ENCODE measurements around the gene ZNF524. TPM values are rescaled to one million over a fixed set of nuclear protein-coding genes. Genes with fewer than 3 reads are reported as not detected.

Gene ZNF524
- total RNA-seq, 2 donors from 2014 or later, result 21.4 to 29.7 TPM

DNA sequence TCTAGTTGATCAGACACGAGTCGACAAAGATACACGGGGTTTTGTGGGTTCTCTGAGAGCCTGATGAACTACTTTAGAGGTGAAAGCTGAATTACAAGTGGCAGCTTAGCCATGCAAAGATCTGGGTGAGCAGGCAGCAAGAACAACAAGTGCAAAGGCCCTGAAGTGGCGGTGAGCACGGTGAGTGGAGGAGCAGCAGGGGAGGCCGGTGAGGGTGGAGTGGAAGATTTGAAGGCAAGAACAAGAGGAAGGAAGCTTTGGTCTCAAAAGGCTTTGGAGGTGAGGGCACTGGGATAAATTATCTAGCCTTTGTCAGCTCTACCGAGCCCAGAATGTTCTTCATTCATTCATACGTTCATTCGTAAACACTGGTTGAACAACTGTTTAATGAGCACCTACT is 6.7 kb downstream of the ZNF524 start:
- Mint-ChIP-seq H3K36me3 (peaks cover 15 to 27% of the 10 kb centered on the region in 2 donors), H3K27ac (peak overlapping the region; percentile 90 to 96), H3K9me3 (no peaks in the 10 kb centered on the region)
- DNase-seq (ENCODE audit: low spot score in 2 of 2) (no peak), ATAC-seq (no peak)

DNA sequence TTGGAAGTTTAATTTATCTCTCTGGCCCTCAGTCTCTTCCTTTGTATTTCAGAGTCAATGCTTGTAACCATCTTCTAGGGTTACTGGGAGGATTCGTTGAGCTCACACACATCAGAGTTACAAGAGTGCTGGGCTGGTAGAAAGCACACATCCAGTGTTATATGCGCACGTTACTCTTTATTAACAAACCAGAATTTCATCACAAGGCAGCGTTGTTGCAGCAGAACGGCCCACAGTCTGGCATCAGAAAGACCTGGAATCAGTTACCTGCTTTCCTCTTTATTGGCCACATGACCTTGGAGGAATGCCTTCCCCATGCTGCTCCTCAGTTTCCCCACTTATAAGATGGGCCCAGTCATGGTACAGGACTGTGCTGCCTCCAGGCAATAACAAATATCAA is 9.2 kb downstream of the ZNF524 start:
- ATAC-seq, result no peak
- Mint-ChIP-seq H3K36me3 (peaks cover 15 to 19% of the 10 kb centered on the region in 2 donors), H3K27ac (no peak overlapping the region), H3K9me3 (no peaks in the 10 kb centered on the region)
- no peak for DNase-seq (ENCODE audit: low spot score in 2 of 2)

DNA sequence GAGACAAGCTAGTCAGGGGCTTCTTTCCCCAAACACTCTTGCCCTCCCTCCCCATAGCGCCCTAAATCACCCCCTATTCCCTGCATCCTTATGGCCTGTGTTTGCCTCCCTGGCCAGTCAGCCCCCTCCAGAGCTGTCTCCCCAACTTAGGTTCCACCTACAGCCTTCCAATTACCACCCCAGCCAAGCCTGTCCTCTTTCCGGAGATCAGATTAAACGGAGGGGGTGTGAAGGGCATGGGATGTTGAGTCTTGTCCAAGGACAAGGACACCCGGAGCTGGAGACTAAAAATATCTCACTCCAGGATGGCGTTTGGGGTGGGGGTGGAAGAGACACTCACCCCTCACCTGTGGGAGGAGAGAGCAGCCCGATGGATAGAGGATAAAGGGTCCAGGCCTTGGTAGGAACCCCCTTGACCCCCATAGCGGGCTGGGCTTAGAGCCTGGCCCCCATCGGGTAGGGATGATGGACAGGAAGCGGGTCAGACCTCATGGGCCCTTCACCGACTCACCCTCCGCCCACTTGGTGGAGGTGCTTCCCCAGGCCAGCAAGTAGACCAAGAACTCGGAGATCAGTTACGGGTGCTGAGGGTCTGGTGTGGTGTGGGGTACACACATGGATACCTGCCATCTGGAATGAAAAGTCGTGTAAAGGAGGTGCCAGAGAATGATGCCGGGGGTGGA is 11.4 kb downstream of the ZNF524 start:
- DNase-seq (ENCODE audit: low spot score in 2 of 2) (no peak), ATAC-seq (no peak)
- Mint-ChIP-seq H3K36me3 (peaks cover 8 to 12% of the 10 kb centered on the region in 2 donors), H3K9me3 (no peaks in the 10 kb centered on the region), H3K27ac (peak overlapping the region in 1 of 2 donors; percentile 31)

DNA sequence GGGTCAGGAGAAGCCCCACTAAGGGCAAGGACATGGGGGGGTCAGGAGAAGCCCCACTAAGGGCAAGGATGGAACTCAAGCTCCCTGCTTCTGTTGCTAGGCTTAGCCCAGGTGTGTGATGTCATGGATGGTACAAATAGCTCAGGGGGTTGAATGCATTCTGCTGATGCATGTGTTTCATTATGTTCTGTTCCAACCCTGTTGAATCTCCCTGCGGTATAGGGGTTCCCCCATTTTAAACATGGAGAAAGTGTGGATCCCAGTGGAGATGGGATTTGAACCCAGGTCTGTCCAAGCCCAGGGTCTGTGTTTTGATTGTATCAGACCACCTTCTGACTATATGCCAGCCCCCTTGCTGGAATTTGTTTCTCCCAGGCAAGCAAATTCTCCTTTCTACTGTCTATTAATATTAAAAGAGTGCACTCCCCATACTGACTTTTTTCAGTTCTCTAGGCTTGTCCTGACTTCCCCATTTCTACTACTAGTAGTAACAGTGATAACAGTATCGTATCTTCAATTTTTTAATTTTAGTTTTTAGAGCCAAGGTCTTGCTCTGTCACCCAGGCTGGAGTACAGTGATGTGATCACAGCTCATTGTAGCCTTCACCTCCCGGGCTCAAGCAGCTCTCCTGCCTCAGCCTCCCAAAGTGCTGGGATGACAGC is 12.0 kb downstream of the ZNF524 start:
- DNase-seq (ENCODE audit: low spot score in 2 of 2) (no peak), ATAC-seq (no peak)
- Mint-ChIP-seq H3K27ac (peak overlapping the region in 1 of 2 donors; percentile 31), H3K9me3 (no peaks in the 10 kb centered on the region), H3K36me3 (peaks cover 4 to 6% of the 10 kb centered on the region in 2 donors)

DNA sequence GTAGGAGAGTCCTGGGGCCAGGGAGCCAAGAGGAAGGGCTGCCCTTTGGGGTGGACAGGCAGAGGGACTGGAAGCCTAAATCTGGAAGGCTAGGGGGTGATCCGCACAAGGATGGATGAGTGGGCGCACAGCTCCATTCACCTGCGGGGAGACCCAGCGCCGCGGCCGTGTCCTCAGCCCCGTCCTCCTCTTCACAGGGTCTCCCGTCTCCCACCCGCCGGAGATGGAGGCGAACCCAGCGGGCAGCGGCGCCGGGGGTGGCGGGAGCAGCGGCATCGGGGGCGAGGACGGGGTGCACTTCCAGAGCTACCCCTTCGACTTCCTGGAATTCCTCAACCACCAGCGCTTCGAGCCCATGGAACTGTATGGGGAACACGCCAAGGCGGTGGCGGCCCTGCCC is 13.3 kb downstream of the ZNF524 start:
- H3K36me3 Mint-ChIP-seq, result peaks cover 4 to 13% of the 10 kb centered on the region in 2 donors
- H3K27ac Mint-ChIP-seq, result no peak overlapping the region
- DNase-seq (ENCODE audit: low spot score in 2 of 2), result no peak
- no peaks in the 10 kb centered on the region for H3K9me3 Mint-ChIP-seq
- ATAC-seq, result no peak

DNA sequence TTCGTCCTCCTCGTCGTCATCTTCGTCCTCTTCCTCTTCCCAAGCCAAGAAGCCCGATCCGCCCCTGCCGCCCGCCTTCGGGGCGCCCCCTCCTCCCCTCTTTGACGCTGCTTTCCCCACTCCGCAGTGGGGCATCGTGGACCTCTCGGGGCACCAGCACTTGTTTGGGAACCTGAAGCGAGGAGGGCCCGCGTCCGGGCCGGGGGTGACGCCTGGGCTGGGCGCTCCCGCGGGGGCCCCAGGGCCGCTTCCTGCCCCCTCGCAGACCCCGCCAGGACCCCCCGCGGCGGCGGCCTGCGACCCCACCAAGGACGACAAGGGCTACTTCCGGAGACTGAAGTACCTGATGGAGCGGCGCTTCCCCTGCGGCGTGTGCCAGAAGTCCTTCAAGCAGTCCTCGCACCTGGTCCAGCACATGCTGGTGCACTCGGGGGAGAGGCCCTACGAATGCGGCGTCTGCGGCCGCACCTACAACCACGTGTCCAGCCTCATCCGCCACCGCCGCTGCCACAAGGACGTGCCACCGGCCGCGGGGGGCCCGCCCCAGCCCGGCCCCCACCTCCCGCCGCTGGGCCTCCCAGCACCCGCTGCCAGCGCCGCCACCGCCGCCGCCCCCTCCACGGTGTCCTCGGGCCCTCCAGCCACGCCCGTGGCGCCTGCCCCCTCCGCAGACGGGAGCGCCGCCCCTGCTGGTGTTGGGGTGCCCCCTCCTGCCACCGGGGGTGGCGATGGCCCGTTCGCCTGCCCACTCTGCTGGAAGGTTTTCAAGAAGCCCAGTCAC is 14.0 kb downstream of the ZNF524 start:
- no peak for DNase-seq (ENCODE audit: low spot score in 2 of 2)
- Mint-ChIP-seq H3K9me3 (no peaks in the 10 kb centered on the region), H3K36me3 (peaks cover 4 to 13% of the 10 kb centered on the region in 2 donors), H3K27ac (no peak overlapping the region)
- no peak for ATAC-seq

DNA sequence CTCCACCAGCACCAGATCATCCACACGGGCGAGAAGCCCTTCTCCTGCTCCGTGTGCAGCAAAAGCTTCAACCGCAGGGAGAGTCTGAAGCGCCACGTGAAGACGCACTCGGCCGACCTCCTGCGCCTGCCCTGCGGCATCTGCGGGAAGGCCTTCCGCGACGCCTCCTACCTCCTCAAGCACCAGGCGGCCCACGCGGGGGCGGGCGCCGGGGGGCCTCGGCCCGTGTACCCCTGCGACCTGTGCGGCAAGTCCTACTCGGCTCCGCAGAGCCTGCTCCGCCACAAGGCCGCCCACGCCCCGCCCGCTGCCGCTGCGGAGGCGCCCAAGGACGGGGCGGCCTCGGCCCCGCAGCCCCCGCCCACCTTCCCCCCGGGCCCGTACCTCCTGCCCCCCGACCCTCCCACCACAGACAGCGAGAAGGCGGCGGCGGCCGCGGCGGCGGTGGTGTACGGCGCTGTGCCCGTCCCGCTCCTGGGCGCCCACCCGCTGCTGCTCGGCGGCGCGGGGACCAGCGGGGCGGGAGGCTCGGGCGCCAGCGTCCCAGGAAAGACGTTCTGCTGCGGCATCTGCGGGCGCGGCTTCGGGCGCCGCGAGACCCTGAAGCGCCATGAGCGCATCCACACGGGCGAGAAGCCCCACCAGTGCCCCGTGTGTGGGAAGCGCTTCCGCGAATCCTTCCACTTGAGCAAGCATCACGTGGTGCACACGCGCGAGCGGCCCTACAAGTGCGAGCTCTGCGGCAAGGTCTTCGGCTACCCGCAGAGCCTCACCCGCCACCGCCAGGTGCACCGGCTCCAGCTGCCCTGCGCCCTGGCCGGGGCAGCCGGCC is 14.8 kb downstream of the ZNF524 start:
- peaks cover 2 to 10% of the 10 kb centered on the region in 2 donors for H3K36me3 Mint-ChIP-seq
- no peaks in the 10 kb centered on the region for H3K9me3 Mint-ChIP-seq
- DNase-seq (ENCODE audit: low spot score in 2 of 2) (no peak), ATAC-seq (no peak)
- H3K27ac Mint-ChIP-seq, result no peak overlapping the region

DNA sequence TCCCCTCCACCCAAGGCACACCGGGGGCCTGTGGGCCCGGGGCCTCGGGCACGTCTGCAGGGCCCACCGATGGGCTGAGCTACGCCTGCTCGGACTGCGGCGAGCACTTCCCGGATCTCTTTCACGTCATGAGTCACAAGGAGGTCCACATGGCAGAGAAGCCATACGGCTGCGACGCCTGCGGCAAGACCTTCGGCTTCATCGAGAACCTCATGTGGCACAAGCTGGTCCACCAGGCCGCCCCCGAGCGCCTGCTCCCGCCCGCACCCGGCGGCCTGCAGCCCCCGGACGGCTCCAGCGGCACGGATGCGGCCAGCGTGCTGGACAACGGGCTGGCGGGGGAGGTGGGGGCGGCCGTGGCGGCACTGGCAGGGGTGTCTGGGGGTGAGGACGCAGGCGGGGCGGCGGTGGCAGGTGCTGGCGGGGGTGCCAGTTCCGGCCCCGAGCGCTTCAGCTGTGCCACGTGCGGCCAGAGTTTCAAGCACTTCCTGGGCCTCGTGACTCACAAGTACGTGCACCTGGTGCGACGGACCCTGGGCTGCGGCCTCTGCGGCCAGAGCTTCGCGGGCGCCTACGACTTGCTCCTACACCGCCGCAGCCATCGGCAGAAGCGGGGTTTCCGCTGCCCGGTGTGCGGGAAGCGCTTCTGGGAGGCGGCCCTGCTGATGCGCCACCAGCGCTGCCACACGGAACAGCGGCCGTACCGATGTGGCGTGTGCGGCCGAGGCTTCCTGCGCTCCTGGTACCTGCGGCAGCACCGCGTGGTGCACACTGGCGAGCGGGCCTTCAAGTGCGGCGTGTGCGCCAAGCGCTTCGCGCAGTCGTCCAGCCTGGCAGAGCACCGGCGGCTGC is 15.7 kb downstream of the ZNF524 start:
- Mint-ChIP-seq H3K36me3 (peaks cover 0 to 7% of the 10 kb centered on the region in 2 donors), H3K27ac (no peak overlapping the region), H3K9me3 (no peaks in the 10 kb centered on the region)
- ATAC-seq, result no peak
- DNase-seq (ENCODE audit: low spot score in 2 of 2), result no peak

DNA sequence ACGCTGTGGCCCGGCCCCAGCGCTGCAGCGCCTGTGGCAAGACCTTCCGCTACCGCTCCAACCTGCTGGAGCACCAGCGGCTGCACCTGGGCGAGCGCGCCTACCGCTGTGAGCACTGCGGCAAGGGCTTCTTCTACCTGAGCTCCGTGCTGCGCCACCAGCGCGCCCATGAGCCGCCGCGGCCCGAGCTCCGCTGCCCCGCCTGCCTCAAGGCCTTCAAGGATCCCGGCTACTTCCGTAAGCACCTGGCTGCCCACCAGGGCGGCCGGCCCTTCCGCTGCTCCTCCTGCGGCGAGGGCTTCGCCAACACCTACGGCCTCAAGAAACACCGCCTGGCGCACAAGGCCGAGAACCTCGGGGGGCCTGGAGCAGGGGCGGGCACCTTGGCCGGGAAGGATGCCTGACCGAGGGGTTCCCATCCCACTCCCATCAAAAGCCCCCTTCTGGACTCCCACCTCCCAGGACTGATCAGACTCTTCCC is 16.3 kb downstream of the ZNF524 start:
- H3K36me3 Mint-ChIP-seq, result peaks cover 0 to 7% of the 10 kb centered on the region in 2 donors
- no peaks in the 10 kb centered on the region for H3K9me3 Mint-ChIP-seq
- DNase-seq (ENCODE audit: low spot score in 2 of 2), result no peak
- no peak overlapping the region for H3K27ac Mint-ChIP-seq
- no peak for ATAC-seq

DNA sequence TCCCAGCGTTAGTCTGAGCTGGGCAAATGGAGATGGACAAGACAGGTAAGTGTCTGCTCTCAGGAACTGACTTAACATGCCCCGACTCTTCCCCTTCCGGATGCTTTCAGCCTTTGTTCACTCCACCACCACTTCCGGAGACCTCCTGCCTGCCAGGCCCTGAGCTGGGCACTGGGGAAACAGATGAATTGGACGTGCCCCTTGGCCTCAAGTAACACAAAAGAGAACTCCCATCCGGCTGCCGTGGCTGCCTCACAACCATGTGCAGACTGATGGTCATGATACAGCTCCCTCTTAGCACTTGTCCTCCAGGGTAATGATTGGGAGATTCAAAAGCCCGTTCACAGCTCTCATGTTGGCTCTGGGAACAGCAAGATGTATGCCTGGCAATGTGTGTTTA is 17.3 kb downstream of the ZNF524 start:
- Mint-ChIP-seq H3K9me3 (no peaks in the 10 kb centered on the region), H3K36me3 (peaks cover 0 to 7% of the 10 kb centered on the region in 2 donors), H3K27ac (no peak overlapping the region)
- ATAC-seq (no peak), DNase-seq (ENCODE audit: low spot score in 2 of 2) (no peak)

DNA sequence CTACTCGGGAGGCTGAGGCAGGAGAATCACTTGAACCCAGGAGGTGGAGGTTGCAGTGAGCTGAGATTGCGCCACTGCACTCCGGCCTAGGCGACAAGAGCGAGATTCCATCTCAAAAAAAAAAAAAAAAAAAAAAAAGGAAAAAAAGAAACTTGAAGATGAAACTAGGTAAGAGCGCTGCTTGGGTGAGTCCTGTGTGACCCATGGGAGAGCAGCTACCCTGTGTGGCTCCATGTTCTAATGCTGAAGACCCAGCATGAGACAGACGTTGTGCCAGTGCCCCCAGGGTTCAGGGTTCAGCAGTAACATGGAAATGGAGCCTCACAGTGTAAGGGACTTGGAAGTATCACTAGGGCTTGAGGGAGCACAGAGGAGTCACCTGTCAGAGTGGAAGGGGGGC is 18.3 kb downstream of the ZNF524 start:
- H3K27ac Mint-ChIP-seq, result no peak overlapping the region
- ATAC-seq (no peak), DNase-seq (ENCODE audit: low spot score in 2 of 2) (no peak)
- no peaks in the 10 kb centered on the region for H3K9me3 Mint-ChIP-seq
- H3K36me3 Mint-ChIP-seq, result peaks cover 0 to 7% of the 10 kb centered on the region in 2 donors

DNA sequence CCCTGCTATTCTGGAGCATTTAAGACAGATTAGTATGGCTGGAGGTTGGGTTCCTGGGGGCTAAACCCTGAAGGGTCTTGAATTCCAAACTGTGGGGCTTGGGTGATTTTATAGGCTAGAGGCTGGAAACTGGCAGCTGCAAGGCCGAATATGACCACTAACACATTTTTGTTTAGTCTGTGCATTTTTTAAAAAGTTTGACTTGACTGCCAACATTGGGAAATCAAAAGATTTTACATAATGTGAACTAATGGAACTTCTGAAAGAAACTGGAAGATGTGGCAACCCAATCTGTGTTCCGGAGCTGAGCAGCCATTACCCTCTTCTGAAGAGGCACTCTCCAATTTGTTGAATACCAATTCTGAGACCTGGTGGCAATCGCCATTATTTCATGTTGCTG is 19.2 kb downstream of the ZNF524 start:
- H3K36me3 Mint-ChIP-seq, result peaks cover 0 to 7% of the 10 kb centered on the region in 2 donors
- ATAC-seq (no peak), DNase-seq (ENCODE audit: low spot score in 2 of 2) (no peak)
- H3K9me3 Mint-ChIP-seq, result peaks cover 0 to 4% of the 10 kb centered on the region in 2 donors
- no peak overlapping the region for H3K27ac Mint-ChIP-seq

DNA sequence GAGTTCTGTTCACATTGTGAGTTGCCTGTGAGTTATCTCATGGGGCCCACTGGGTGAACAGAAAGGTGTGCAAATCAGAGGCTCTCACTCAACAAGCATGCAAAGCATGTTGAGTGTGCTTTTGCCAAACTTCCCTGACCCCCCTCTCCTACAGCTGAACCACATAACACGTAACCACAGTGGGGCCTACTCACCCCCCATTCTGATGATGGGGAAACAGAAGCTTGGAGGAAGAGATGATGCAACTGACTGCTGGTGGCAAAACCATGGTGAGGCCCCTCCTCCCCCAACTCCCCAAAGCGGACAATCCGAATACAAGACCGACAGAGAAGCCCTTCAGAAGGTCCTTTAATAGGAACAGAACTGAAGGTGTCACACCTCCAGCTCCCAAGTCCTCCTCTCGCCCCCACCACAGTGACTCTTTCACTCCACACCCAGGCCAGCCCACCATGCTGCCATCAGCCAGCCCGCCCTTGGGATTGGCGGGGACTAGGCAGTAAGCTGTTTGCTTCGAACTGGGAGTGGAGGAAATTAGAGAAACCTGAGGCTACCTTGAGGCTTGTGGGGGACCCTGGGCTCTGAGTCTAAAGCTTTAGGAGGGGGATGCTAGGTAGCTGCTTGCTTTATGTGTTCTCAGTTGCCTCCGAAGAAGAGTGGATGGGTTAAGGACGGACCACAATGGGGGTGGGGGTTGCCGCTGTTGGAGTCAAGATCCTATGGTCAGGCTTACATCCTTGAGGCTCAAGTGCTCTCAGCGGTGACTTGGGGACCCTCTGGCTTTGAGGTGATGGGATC is 20.5 kb downstream of the ZNF524 start:
- Mint-ChIP-seq H3K9me3 (peaks cover 0 to 4% of the 10 kb centered on the region in 2 donors), H3K27ac (peak overlapping the region in 1 of 2 donors; percentile 66), H3K36me3 (peaks cover 0 to 7% of the 10 kb centered on the region in 2 donors)
- DNase-seq (ENCODE audit: low spot score in 2 of 2), result no peak
- ATAC-seq, result no peak

DNA sequence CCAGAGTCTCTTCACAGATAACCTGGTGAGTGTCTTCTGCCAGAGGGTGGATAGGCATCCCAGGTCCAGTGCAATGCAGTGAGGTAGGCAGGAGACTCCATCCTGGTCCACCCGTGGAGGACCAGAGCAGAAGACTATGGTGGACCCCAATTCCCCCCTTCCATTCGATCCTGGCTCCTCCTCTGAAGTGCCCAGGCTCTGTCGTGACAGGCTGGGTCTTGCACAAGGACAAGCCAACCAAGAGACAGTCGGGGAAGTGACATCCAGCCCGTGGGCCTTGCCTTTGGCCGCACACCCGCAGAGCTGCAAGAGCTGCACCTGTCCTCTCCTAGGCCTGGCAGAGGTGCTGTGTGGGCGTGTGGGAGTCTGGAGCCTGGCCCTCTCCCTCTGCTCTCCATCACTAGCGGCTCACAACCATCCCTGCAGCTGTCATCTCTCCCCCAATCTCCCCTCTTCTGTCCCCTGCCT is 21.2 kb downstream of the ZNF524 start:
- H3K9me3 Mint-ChIP-seq, result peaks cover 0 to 4% of the 10 kb centered on the region in 2 donors
- H3K27ac Mint-ChIP-seq, result no peak overlapping the region
- ATAC-seq (no peak), DNase-seq (ENCODE audit: low spot score in 2 of 2) (no peak)
- H3K36me3 Mint-ChIP-seq, result peaks cover 0 to 7% of the 10 kb centered on the region in 2 donors
